Thymus (tissue), 11 donors: ENCODE data around the gene MUS81. TPM values are rescaled to one million over a fixed set of nuclear protein-coding genes. Genes with fewer than 3 reads are reported as not detected.
A peak's percentile ranks its signal among the peaks of the same experiment; 100 is the strongest.

ENCODE experiments used
- DNase-seq, 9 donors: peaks; one replicate each; pipeline ENCODE4 v3.0.0-alpha.2; 2013; ENCODE audit warnings: low spot score in 9 of 9, low read depth in 6 of 9, missing footprints in 1 of 9
- H3K27ac ChIP-seq, 2 donors: one replicate each; pipeline ENCODE4 v1.5.1; 2013; ENCODE audit warnings: control low read depth in 1 of 2, low read depth in 1 of 2, low read length in 1 of 2, mild to moderate bottlenecking in 1 of 2, moderate library complexity in 1 of 2
- H3K27me3 ChIP-seq, 2 donors: one replicate each; pipeline ENCODE4 v1.5.1; 2013; ENCODE audit warnings: low read length in 1 of 2; ENCODE audit not compliant: control insufficient read depth in 2 of 2, insufficient read depth in 1 of 2
- H3K36me3 ChIP-seq, 2 donors: one replicate each; pipeline ENCODE4 v1.5.1; 2013; ENCODE audit warnings: low read length in 1 of 2, mild to moderate bottlenecking in 1 of 2, moderate library complexity in 1 of 2; ENCODE audit not compliant: control insufficient read depth in 2 of 2, insufficient read depth in 2 of 2
- H3K4me1 ChIP-seq, 2 donors: one replicate each; pipeline ENCODE4 v1.5.1; 2013; ENCODE audit warnings: low read length in 2 of 2; ENCODE audit not compliant: control insufficient read depth in 2 of 2, insufficient read depth in 2 of 2
- H3K4me3 ChIP-seq, 2 donors: one replicate each; pipeline ENCODE4 v1.5.1; 2013; ENCODE audit warnings: low read length in 2 of 2, control low read depth in 1 of 2, mild to moderate bottlenecking in 1 of 2
- H3K9me3 ChIP-seq, 2 donors: one replicate each; pipeline ENCODE4 v1.5.1; 2013; ENCODE audit warnings: low read length in 1 of 2, mild to moderate bottlenecking in 1 of 2; ENCODE audit not compliant: control insufficient read depth in 2 of 2, insufficient read depth in 1 of 2
- WGBS: extraction: QIAGEN DNeasy Blood & Tissue Kit; methylation state at CpG from one replicate; pipeline ENCODE4 v1.1.7; 2013; 5-methylcytosine and 5-hydroxymethylcytosine counted together
- polyA plus RNA-seq: library from polyadenylated mRNA; stranded (reverse); fragments of 200-250 nt; gene quantifications from one replicate; pipeline ENCODE4 v1.2.3, GENCODE V29; 2013
- total RNA-seq: library from RNA; stranded (reverse); fragments of 120-200 nt; gene quantifications from one replicate; pipeline ENCODE4 v1.2.4, GENCODE V29; 2013
- donor health status: healthy.

MUS81 gene
- total and polyA plus RNA-seq, 2 donors, result 46.8 to 127 TPM

DNA sequence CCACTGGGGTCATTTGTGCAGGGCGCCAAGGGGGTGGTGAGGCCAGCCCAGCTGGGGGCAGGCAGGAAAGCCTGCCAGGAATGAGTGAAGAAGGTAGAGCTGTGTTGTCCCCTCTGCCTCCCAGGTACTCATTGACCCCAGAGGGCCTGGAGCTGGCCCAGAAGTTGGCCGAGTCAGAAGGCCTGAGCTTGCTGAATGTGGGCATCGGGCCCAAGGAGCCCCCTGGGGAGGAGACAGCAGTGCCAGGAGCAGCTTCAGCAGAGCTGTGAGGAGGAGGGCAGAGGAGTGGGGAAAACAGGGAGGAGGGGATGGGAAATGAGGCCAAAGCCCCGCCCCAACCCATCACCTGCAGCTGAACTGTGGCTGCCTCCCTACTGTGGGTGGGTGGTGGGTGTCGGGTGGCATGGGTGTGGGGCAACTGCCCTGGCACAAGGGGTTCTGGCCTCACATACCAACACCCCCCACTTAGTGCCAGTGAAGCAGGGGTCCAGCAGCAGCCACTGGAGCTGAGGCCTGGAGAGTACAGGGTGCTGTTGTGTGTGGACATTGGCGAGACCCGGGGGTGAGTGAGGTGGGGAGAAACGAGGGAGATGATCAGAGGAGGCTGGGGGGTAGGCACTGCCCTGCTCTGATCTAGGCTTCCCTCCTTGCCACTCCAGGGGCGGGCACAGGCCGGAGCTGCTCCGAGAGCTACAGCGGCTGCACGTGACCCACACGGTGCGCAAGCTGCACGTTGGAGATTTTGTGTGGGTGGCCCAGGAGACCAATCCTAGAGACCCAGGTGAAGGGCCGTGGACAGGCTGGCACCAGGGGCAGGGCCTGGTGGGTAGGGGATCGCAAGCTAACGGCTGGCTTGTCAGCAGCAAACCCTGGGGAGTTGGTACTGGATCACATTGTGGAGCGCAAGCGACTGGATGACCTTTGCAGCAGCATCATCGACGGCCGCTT is 3.0 kb downstream of the MUS81 start:
- H3K27ac ChIP-seq, result no peak overlapping the region
- H3K9me3 ChIP-seq, result peaks cover 0 to 8% of the 10 kb centered on the region in 2 donors
- H3K27me3 ChIP-seq, result no peaks in the 10 kb centered on the region
- no peak overlapping the region for H3K4me3 ChIP-seq
- 98% methylated on average over 24 of the region's 24 CpGs for WGBS
- DNase-seq, result no peak
- H3K36me3 ChIP-seq, result peaks cover 57 to 66% of the 10 kb centered on the region in 2 donors
- peaks cover 10 to 36% of the 10 kb centered on the region in 2 donors for H3K4me1 ChIP-seq

DNA sequence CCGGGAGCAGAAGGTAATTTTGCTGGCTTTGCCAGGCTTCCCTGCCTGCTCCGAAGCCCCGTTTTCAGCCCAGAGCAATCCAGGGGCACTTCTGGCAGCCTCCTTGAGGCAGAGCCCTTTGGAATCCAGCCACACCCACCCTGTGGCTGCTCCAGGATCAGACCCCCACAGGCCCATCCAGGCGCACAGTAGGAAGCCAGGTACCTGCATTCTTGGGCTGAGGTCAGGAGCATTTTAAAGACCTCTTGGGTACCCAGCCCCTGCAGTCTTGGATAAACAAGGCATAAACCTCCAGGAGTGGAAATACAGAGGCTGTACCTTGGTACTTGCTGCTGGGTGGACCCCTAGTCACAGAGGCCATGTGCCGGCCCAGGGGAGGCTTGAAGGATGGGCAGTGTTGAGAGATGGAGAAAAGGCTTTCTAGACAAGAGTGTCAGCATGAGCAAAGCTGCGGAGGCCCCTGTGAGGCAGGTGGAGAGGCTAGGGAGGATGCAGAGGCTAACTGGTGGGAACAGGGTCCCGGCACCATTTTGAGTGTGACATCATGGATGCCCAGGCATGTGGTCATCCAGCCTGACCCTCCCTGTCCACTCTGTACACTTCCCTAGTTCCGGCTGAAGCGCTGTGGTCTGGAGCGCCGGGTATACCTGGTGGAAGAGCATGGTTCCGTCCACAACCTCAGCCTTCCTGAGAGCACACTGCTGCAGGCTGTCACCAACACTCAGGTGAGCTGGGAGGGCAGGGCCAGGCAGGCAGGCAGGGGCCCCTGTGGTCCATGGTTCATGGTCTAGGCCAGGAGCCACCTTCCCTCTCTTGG is 3.9 kb downstream of the MUS81 start:
- Histone ChIP-seq H3K4me1 (peaks cover 10 to 29% of the 10 kb centered on the region in 2 donors), H3K27ac (no peak overlapping the region), H3K36me3 (peaks cover 57 to 71% of the 10 kb centered on the region in 2 donors), H3K9me3 (peaks cover 0 to 8% of the 10 kb centered on the region in 2 donors), H3K4me3 (no peak overlapping the region), H3K27me3 (no peaks in the 10 kb centered on the region)
- no peak for DNase-seq
- WGBS, result 95% methylated on average over 12 of the region's 12 CpGs

GRCh38 chr11:65864706-65865471 is 4.7 kb downstream of the MUS81 start:
- H3K36me3 ChIP-seq, result peaks cover 57 to 71% of the 10 kb centered on the region in 2 donors
- H3K4me3 ChIP-seq, result no peak overlapping the region
- 97% methylated on average over 18 of the region's 18 CpGs for WGBS
- DNase-seq, result no peak
- H3K27me3 ChIP-seq, result peaks cover 0 to 5% of the 10 kb centered on the region in 2 donors
- no peak overlapping the region for H3K27ac ChIP-seq
- H3K9me3 ChIP-seq, result peaks cover 0 to 5% of the 10 kb centered on the region in 2 donors
- H3K4me1 ChIP-seq, result peaks cover 10 to 22% of the 10 kb centered on the region in 2 donors

DNA sequence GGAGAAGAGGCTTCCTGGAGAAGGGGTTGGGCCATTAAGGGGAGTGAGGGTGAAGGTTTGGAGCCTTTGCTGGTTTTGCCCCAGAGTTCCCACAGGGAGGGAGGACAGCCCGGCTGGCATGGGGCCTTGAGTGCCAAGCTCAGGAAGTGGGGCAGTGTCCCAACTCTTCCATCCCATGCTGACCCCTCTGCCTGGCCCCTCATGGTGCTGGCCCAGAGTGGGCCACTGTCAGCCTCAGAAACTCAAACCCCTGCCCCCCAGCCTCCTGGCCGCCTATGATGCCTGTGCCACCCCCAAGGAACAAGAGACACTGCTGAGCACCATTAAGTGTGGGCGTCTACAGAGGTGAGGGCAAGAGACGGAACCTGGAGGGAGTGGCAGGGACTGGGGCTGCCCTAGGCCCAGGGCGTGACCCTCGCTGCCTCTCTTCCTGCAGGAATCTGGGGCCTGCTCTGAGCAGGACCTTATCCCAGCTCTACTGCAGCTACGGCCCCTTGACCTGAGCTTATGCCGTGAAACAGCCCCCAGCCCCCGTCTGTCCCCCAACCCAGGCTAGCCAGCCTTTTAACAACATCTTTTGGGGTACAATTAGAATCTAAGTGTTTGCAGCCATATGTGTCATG is 5.4 kb downstream of the MUS81 start:
- H3K9me3 ChIP-seq, result no peaks in the 10 kb centered on the region
- peaks cover 57 to 71% of the 10 kb centered on the region in 2 donors for H3K36me3 ChIP-seq
- H3K4me3 ChIP-seq, result no peak overlapping the region
- 97% methylated on average over 9 of the region's 9 CpGs for WGBS
- no peak for DNase-seq
- no peak overlapping the region for H3K27ac ChIP-seq
- H3K27me3 ChIP-seq, result peaks cover 0 to 13% of the 10 kb centered on the region in 2 donors
- peaks cover 10 to 21% of the 10 kb centered on the region in 2 donors for H3K4me1 ChIP-seq

DNA sequence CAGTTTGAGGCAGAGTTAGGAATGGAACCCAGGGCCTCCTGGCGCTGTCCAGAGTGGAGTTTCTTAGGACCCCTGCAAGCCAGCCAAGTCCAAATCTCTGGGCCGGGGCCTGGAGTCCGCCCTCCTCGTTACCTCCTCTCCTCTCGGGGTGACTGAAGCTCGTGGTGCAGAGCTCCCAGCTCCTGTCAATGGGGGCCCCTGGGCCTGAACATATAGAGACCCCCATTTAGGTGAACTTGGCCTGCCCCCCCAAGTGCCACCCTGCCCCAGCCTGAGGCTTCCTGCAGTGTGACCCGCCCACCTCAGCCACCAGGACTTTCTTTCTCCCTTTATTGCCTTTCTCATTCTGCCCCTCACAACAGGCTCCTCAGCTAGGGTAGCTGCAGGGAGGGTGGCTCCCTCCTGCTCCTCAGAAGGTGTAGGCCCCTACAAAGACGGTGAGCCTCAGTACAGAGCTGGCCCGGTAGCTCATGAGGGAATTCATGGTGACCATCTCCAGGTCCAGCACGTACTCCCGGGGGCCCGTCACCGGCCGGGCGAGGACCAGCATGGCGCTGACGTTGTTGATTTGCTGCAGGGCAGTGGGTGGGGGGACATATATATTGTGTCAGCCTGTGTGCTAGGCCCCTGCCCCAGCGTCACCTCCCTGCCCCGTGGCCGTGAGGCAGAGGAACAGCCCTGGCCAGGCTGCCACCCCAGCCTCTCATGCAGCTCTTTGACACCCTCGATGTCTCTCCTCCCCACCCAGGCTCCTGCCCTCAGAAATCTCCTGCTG is 6.5 kb downstream of the MUS81 start:
- H3K4me1 ChIP-seq, result peaks cover 2 to 12% of the 10 kb centered on the region in 2 donors
- H3K27ac ChIP-seq, result no peak overlapping the region

GRCh38 chr11:65867284-65868071 is 7.2 kb downstream of the MUS81 start:
- peak overlapping the region in 1 of 2 donors; percentile 37 for H3K27ac ChIP-seq
- WGBS, result 76% methylated on average over 29 of the region's 29 CpGs
- H3K9me3 ChIP-seq, result no peaks in the 10 kb centered on the region
- H3K36me3 ChIP-seq, result peaks cover 50 to 60% of the 10 kb centered on the region in 2 donors
- no peak overlapping the region for H3K4me3 ChIP-seq
- DNase-seq, result peak in 1 of 9 donors; percentile 50
- H3K27me3 ChIP-seq, result peaks cover 4 to 31% of the 10 kb centered on the region in 2 donors
- H3K4me1 ChIP-seq, result peaks cover 0 to 8% of the 10 kb centered on the region in 2 donors

More for the DNA sequence above, 6.5 kb downstream of the MUS81 start:
- DNase-seq, result no peak
- Histone ChIP-seq H3K27me3 (peaks cover 0 to 23% of the 10 kb centered on the region in 2 donors), H3K36me3 (peaks cover 57 to 67% of the 10 kb centered on the region in 2 donors), H3K4me3 (no peak overlapping the region), H3K9me3 (no peaks in the 10 kb centered on the region)
- WGBS, result 97% methylated on average over 21 of the region's 21 CpGs

- no peak overlapping the region for H3K27ac ChIP-seq
- H3K36me3 ChIP-seq, result peaks cover 43 to 53% of the 10 kb centered on the region in 2 donors
- WGBS, result 97% methylated on average over 19 of the region's 19 CpGs
- peak in 1 of 9 donors; percentile 49 for DNase-seq
- no peaks in the 10 kb centered on the region for H3K9me3 ChIP-seq
- no peak overlapping the region for H3K4me3 ChIP-seq
- H3K27me3 ChIP-seq, result peaks cover 10 to 37% of the 10 kb centered on the region in 2 donors
- peaks cover 7 to 13% of the 10 kb centered on the region in 2 donors for H3K4me1 ChIP-seq
Measured at GRCh38 chr11:65868076-65868667, 7.9 kb downstream of the MUS81 start.
